Measurements from ENCODE around the gene NCKAP5.

Gene NCKAP5

DNA sequence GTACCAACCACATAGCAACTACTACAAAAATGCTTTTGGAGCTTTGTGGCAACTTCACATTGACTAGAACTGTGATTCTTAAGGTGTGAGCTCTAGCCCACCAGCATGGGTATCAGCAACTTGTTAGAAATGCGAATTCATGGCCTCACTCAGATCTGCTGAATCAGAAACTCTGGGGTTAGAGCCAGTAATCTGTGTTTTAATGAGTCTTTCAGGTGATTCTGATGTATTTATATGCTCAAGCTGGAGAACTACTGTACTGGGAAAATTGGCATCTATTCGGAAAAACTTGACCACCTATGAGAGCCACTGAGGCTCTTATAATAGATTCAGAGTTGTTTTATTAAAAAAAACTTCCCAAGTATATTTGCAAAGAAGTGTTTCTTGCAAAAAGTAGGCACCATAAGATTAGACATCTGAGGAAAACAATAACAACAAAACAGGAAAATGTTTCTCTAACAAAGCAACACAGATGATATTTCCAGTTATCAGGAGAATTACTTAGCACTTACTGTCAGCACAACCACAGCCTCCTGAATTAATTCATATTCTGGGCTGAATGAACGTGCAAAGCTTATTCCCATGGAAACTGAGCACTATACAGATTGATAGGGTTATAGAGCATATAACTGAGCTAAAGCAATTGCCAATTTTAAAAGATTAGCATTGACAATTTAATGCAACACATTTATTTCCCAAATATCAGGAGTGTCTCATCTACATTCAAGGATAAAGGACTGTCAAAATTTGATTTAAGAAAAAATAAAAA is 71.6 kb downstream of the NCKAP5 start:
- Histone ChIP-seq H3K27me3 (ENCODE audit: insufficient read depth, low read length) (no peaks in the 10 kb centered on the region), H2AFZ (ENCODE audit: low read length) (no peak overlapping the region), H3K9me2 (ENCODE audit: low read depth, low read length) (no peaks in the 10 kb centered on the region), H3K9ac (ENCODE audit: low read length) (no peak overlapping the region), H4K20me1 (ENCODE audit: insufficient read depth, low read length) (no peaks in the 10 kb centered on the region), H3F3A (ENCODE audit: insufficient read depth, low read length) (no peaks in the 10 kb centered on the region), H3K36me3 (ENCODE audit: insufficient read depth, low read length) (no peaks in the 10 kb centered on the region), H3K4me1 (ENCODE audit: insufficient read depth, low read length, severe bottlenecking) (peaks cover 19% of the 10 kb centered on the region), H3K27ac (ENCODE audit: low read depth, low read length, poor library complexity, severe bottlenecking) (no peak overlapping the region), H3K79me2 (ENCODE audit: insufficient read depth, low read length) (no peaks in the 10 kb centered on the region), H3K4me2 (ENCODE audit: low read length) (no peak overlapping the region), H3K4me3 (ENCODE audit: low read depth, low read length, poor library complexity, severe bottlenecking) (no peak overlapping the region), H3K9me3 (ENCODE audit: low read length) (no peaks in the 10 kb centered on the region)
- TF ChIP-seq EZH2 (IDR thresholded peaks at IDR 0.05; ENCODE audit: borderline replicate concordance, low read length), result no peak
- TF ChIP-seq, protein P1, sequence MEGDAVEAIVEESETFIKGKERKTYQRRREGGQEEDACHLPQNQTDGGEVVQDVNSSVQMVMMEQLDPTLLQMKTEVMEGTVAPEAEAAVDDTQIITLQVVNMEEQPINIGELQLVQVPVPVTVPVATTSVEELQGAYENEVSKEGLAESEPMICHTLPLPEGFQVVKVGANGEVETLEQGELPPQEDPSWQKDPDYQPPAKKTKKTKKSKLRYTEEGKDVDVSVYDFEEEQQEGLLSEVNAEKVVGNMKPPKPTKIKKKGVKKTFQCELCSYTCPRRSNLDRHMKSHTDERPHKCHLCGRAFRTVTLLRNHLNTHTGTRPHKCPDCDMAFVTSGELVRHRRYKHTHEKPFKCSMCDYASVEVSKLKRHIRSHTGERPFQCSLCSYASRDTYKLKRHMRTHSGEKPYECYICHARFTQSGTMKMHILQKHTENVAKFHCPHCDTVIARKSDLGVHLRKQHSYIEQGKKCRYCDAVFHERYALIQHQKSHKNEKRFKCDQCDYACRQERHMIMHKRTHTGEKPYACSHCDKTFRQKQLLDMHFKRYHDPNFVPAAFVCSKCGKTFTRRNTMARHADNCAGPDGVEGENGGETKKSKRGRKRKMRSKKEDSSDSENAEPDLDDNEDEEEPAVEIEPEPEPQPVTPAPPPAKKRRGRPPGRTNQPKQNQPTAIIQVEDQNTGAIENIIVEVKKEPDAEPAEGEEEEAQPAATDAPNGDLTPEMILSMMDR (IDR thresholded peaks at IDR 0.05; ENCODE audit: low read length), result no peak

DNA sequence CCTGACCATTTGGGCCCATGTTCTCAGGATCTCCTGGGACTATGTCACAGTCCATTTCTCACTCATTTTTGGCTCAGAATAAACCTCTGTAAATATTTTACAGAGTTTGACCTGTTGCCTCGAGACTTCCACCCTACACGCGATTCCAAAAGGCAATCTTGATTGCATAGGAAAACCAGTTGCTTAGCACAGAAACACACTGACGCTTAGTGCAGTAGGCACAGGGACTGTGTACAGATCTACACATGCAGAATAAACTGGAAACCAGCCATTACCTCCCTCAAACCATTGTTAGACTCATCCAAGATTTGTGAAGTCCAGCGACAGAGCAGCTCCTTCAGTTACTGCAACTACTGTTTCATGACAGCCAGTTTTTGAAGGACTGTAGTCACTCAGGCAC is 73.0 kb downstream of the NCKAP5 start:
- H3F3A ChIP-seq (ENCODE audit: insufficient read depth, low read length), result no peaks in the 10 kb centered on the region
- H3K9ac ChIP-seq (ENCODE audit: low read length), result no peak overlapping the region
- H3K27ac ChIP-seq (ENCODE audit: low read depth, low read length, poor library complexity, severe bottlenecking), result no peak overlapping the region
- H3K27me3 ChIP-seq (ENCODE audit: insufficient read depth, low read length), result no peaks in the 10 kb centered on the region
- no peaks in the 10 kb centered on the region for H4K20me1 ChIP-seq (ENCODE audit: insufficient read depth, low read length)
- H3K79me2 ChIP-seq (ENCODE audit: insufficient read depth, low read length), result no peaks in the 10 kb centered on the region
- peaks cover 19% of the 10 kb centered on the region for H3K4me1 ChIP-seq (ENCODE audit: insufficient read depth, low read length, severe bottlenecking)
- no peaks in the 10 kb centered on the region for H3K36me3 ChIP-seq (ENCODE audit: insufficient read depth, low read length)
- TF ChIP-seq EZH2 (IDR thresholded peaks at IDR 0.05; ENCODE audit: borderline replicate concordance, low read length), result no peak
- TF ChIP-seq, protein P1 (IDR thresholded peaks at IDR 0.05; ENCODE audit: low read length), result no peak
- H2AFZ ChIP-seq (ENCODE audit: low read length), result no peak overlapping the region
- no peaks in the 10 kb centered on the region for H3K9me3 ChIP-seq (ENCODE audit: low read length)
- H3K9me2 ChIP-seq (ENCODE audit: low read depth, low read length), result no peaks in the 10 kb centered on the region
- H3K4me3 ChIP-seq (ENCODE audit: low read depth, low read length, poor library complexity, severe bottlenecking), result no peak overlapping the region
- H3K4me2 ChIP-seq (ENCODE audit: low read length), result no peak overlapping the region

DNA sequence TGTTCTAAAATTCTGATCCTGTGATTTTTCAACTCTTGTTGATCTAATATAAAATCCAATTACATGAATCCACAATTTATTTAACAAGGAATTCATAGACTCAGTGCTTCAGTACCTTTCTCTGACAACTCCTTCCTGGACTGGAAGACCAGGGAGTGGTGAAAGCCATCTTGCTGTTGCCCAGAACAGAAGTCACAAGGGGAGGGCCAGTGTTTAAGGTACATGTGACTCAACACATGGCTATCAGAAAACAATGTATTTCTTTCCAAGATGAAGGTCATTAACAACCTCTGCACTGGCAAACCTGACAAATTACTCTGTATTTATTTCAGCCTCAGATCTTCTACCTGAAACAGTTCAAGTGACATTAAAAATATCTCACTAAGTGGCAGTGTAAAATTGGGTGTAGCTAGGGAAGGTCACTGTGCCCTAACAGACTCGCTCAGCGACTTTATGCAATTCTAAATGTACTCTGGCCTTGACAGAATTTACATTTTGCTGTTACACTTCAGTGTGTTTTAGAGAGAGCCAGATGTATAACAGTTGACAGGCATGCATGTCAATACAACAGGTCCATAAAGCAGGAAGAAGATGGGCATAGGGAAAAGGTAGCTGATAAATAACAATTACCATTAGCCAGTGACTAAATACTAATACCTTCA is 75.4 kb downstream of the NCKAP5 start:
- Histone ChIP-seq H4K20me1 (ENCODE audit: insufficient read depth, low read length) (no peaks in the 10 kb centered on the region), H3F3A (ENCODE audit: insufficient read depth, low read length) (no peaks in the 10 kb centered on the region), H3K9me3 (ENCODE audit: low read length) (no peaks in the 10 kb centered on the region), H2AFZ (ENCODE audit: low read length) (no peak overlapping the region), H3K27me3 (ENCODE audit: insufficient read depth, low read length) (no peaks in the 10 kb centered on the region), H3K27ac (ENCODE audit: low read depth, low read length, poor library complexity, severe bottlenecking) (no peak overlapping the region), H3K9ac (ENCODE audit: low read length) (no peak overlapping the region), H3K79me2 (ENCODE audit: insufficient read depth, low read length) (no peaks in the 10 kb centered on the region), H3K4me1 (ENCODE audit: insufficient read depth, low read length, severe bottlenecking) (peaks cover 7% of the 10 kb centered on the region), H3K4me2 (ENCODE audit: low read length) (no peak overlapping the region), H3K4me3 (ENCODE audit: low read depth, low read length, poor library complexity, severe bottlenecking) (no peak overlapping the region), H3K36me3 (ENCODE audit: insufficient read depth, low read length) (no peaks in the 10 kb centered on the region), H3K9me2 (ENCODE audit: low read depth, low read length) (no peaks in the 10 kb centered on the region)
- TF ChIP-seq, protein P1 (IDR thresholded peaks at IDR 0.05; ENCODE audit: low read length), result no peak
- TF ChIP-seq EZH2 (IDR thresholded peaks at IDR 0.05; ENCODE audit: borderline replicate concordance, low read length), result no peak
